NOMO-1 treated with dmso at 0.1 percent for 144 hours (cell line): Measurements from ENCODE around the gene TRPM7.
"Not testable (repeated sequence)": the region's sequence is repeated elsewhere in the genome, so short reads cannot be mapped to it uniquely, and the experiment has no call there.

Experiments
- DNase-seq: peaks from one replicate; lab custom pipeline; 2025; ENCODE audit not compliant: unreplicated experiment; lab: John Stamatoyannopoulos, UW

TRPM7 gene

GRCh38 chr15:50665938-50666337 lies 20.7 kb downstream of the TRPM7 start:
- no peak for DNase-seq

DNA sequence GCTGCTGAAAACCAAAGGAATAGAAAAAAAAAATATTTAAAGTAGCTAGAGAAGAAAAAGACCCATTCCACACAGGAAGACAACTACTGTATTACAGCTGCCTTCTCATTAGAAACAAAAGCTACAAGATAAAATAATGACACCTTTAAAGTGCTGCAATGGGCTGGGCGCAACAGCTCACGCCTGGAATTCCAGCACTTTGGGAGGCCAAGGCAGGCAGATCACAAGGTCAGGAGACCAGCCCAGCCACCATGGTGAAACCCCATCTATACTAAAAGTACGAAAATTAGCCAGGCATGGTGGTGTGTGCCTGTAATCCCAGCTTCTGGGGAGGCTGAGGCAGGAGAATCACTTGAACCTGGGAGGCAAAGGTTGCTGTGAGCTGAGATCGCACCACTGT lies 31.0 kb downstream of the TRPM7 start:
- DNase-seq: no peak

GRCh38 chr15:50653156-50653743 lies 33.3 kb downstream of the TRPM7 start:
- no peak for DNase-seq

DNA sequence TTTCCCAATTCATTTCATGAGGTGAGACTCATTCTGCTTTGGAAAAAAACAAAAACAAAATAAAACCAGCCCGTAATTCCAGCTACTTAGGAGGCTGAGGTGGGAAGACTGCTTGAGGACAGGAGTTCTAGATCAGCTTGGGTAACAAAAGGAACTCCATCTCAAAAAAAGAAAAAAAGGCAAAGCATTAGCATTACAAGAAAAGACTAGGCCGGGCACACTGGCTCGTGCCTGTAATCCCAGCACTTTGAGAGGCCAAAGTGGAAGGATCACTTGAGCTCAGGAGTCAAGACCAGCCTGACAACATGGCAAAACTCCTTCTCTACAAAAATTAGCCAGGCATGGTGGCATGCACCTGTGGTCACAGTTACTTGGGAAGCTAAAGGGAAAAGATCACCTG lies 33.9 kb downstream of the TRPM7 start:
- no peak for DNase-seq

- DNase-seq: no peak
Measured at GRCh38 chr15:50641318-50641717, 45.3 kb downstream of the TRPM7 start.

DNA sequence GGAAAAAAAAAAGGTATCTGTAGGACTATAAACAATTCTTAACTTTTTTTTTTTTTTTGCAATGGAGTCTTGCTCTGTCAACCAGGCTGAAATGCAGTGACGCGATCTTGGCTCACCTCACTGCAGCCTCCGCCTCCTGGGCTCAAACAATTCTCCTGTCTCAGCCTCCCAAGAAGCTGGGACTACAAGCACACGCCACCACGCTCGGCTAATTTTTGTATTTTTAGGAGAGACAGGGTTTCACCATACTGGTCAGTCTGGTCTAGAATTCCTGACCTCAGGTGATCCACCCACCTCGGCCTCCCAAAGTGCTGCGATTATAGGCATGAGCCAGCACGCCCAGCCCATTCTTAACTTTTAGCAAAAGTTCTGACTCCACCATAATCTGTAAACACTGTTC lies 50.5 kb downstream of the TRPM7 start:
- DNase-seq: no peak

- DNase-seq: no peak
Measured at GRCh38 chr15:50633653-50634052, 52.9 kb downstream of the TRPM7 start.

DNA sequence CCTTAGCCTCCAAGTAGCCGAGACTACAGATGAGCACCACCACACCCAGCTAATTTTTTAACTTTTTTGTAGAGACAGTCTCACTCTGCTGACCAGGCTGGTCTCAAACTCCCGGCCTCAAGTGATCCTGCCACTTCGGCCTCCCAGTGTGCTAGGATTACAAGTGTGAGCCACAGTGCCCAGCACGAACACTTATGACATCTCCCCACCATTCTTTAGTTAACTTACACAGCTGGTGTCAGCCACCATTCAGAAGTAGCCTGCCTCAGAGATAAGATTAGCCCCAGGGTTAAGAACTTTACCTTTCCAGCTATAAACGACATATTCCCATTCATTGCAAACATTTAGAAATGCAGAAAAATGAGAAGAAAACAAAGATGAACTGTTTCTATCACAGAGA lies 58.2 kb downstream of the TRPM7 start:
- DNase-seq: no peak

DNA sequence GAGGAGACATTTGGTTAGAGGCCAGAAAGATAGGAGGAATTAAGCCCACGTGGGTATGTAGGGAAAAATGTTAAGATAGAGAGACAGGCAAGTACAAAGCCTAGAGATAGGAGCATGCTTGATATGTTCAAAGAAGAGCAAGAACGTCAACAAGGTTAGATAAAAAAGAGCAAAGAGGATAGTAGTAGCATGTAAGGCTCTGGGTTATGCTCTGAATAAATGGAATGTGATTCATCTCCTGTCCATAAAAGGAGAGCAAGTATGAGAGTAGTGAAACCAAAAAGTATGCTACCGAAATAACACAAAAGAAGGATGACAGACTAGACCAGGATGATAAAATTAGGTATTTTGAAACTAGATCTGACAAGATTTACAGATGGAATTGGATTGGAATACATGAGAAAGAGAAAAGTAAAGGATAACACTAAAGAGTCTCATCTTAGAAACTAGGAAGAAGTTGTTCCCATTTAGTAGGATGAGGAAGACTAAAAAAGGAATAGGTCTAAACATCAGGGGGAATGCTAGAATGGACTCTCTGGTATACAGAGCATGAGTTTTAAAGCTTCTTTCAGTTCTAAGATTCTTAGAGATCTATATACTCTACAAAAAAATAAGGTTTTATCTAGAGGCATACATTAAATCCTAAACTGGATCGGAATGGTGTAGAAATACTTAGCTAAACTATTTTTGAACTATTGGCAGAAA lies 59.1 kb downstream of the TRPM7 start:
- no peak for DNase-seq

GRCh38 chr15:50624616-50625168 lies 61.9 kb downstream of the TRPM7 start:
- no peak for DNase-seq

- not testable (repeated sequence) for DNase-seq
Measured at GRCh38 chr15:50622361-50622943, 64.1 kb downstream of the TRPM7 start.

GRCh38 chr15:50616960-50617359 lies 69.6 kb downstream of the TRPM7 start:
- not testable (repeated sequence) for DNase-seq

- DNase-seq: not testable (repeated sequence)
Measured at GRCh38 chr15:50616554-50616953, 70.0 kb downstream of the TRPM7 start.

GRCh38 chr15:50613600-50613999 lies 73.0 kb downstream of the TRPM7 start:
- DNase-seq: no peak

- DNase-seq: no peak
Measured at GRCh38 chr15:50607129-50607528, 79.5 kb downstream of the TRPM7 start.

- DNase-seq: no peak
Measured at GRCh38 chr15:50605462-50605861, 81.1 kb downstream of the TRPM7 start.

GRCh38 chr15:50602028-50602427 lies 84.6 kb downstream of the TRPM7 start:
- DNase-seq: not testable (repeated sequence)

DNA sequence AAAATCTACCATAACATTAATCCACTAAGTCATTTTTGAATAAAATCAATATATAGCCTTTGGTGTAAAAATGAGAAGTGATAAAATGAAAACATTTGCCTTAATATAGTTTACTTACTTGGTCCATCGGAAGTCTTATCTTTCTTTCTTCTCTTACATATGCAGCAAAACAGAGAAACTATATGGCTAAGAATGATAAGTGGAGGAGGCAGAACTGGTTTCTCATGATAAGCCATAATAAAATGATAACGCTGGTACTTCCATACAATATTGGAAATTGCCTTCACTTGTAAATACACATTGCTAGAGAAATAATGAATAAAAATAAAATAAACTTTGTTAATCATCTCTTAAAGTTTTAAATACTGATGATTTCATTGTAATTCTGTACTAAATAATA lies 92.3 kb downstream of the TRPM7 start:
- no peak for DNase-seq

GRCh38 chr15:50593761-50594160 lies 92.8 kb downstream of the TRPM7 start:
- no peak for DNase-seq

GRCh38 chr15:50590288-50590687 lies 96.3 kb downstream of the TRPM7 start:
- no peak for DNase-seq

- DNase-seq: no peak
Measured at GRCh38 chr15:50577492-50577891, 109.1 kb downstream of the TRPM7 start.

DNA sequence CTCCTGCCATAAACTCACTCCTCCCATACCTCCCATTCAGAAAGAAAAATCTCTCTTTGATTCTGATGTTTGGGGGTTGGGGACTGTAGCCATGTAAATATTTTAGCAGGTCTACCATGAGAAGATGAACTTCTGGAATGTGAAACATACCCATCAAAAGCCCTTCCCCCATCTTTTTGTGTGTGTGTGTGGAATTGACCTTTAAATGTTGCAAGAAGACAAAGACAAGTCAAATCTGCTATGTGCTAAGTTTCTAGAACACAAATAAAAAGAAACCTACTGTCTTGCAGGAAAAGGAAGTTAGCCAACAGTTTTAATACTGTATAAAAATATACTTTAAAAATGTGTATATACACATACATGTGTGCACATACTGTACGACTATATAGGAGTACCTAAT lies 110.4 kb downstream of the TRPM7 start:
- DNase-seq: no peak
